NB4 (cell line): ENCODE data around the gene CKB.

Experiments used
- MYC ChIP-seq: IDR thresholded peaks from 2 replicates; pipeline ENCODE4 v1.6.1; 2011; ENCODE audit warnings: low read depth, low read length
- POLR2A ChIP-seq: IDR thresholded peaks from 2 replicates; pipeline ENCODE4 v1.6.1; 2011; ENCODE audit warnings: mild to moderate bottlenecking; ENCODE audit not compliant: insufficient read length; ENCODE audit errors: extremely low read depth
- TF ChIP-seq, protein P1 (sequence below): IDR thresholded peaks from one replicate; pipeline ENCODE4 v1.5.1; 2012; ENCODE audit warnings: low read depth, low read length

DNA sequence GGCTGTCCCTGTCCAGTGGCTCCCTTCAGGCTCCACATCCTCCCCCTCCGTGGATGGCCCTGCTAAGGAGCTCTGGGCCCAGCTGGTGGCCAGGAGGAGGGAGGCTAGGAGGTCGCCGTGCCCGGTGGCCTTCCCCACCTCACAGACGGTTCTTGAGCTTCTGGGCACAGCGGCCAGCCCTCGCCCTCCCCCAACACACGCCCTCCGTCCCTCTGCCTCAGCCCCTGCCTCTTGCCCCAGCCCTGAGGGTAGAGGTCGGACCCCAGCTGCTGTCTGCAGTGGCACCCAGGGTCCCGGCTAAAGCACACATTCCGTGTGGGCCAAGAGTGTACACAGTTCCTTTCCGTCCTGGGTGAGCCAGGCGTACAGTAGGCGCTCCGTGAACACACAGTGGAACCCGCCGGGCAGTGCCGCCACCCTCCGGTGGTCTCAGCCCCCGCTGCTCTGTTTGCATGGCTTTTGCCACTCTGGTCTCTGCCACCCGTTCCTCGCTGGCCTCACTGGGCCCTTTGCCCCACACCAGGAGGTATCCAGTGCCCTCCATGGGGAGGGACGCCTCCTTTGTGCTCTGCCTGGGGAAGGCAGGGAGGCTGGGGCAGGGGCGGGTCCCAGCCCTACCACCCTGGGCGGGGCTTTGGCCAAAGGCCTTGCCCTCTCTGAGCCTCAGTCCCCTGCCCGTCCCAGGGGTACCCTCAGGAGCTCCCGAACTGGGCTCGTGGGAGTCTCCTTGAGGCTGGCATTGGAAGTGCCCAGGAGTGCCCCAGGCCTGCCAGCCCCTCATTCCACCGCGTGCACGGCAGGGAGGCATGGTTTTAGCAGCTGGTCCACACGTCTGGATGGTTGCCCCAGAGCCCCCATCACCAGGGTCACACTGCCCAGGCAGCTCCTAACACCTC is 19.3 kb upstream of the CKB start:
- TF ChIP-seq POLR2A: no peak
- TF ChIP-seq, protein P1, sequence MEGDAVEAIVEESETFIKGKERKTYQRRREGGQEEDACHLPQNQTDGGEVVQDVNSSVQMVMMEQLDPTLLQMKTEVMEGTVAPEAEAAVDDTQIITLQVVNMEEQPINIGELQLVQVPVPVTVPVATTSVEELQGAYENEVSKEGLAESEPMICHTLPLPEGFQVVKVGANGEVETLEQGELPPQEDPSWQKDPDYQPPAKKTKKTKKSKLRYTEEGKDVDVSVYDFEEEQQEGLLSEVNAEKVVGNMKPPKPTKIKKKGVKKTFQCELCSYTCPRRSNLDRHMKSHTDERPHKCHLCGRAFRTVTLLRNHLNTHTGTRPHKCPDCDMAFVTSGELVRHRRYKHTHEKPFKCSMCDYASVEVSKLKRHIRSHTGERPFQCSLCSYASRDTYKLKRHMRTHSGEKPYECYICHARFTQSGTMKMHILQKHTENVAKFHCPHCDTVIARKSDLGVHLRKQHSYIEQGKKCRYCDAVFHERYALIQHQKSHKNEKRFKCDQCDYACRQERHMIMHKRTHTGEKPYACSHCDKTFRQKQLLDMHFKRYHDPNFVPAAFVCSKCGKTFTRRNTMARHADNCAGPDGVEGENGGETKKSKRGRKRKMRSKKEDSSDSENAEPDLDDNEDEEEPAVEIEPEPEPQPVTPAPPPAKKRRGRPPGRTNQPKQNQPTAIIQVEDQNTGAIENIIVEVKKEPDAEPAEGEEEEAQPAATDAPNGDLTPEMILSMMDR: no peak
- TF ChIP-seq MYC: no peak
